Activated T-helper 1 cell treated with anti-CD3 and anti-CD28 coated beads, Interleukin-2, amount 50 U/mL, for 16 hours (primary cell): ENCODE results near the gene PRR33.
"Not testable (repeated sequence)": the region's sequence is repeated elsewhere in the genome, so short reads cannot be mapped to it uniquely, and the experiment has no call there.

Experiments used
- DNase-seq, 2 donors: peaks; one replicate each; pipeline ENCODE4 v3.0.0-alpha.2; 2020; ENCODE audit warnings: low read depth in 1 of 2, low spot score in 1 of 2

Gene PRR33

GRCh38 chr11:1877211-1878136 is 14.2 kb downstream of the PRR33 start:
- no peak for DNase-seq

- DNase-seq = no peak
Observed at GRCh38 chr11:1876361-1877063, 15.2 kb downstream of the PRR33 start.

GRCh38 chr11:1875851-1876301 is 15.8 kb downstream of the PRR33 start:
- not testable (repeated sequence) for DNase-seq

- no peak for DNase-seq
Observed at GRCh38 chr11:1875093-1875850, 16.4 kb downstream of the PRR33 start.

GRCh38 chr11:1874441-1875092 is 17.1 kb downstream of the PRR33 start:
- DNase-seq = not testable (repeated sequence)

GRCh38 chr11:1873813-1874150 is 17.9 kb downstream of the PRR33 start:
- DNase-seq = not testable (repeated sequence)

- no peak for DNase-seq
Observed at GRCh38 chr11:1873048-1873812, 18.5 kb downstream of the PRR33 start.

GRCh38 chr11:1872267-1872985 is 19.3 kb downstream of the PRR33 start:
- DNase-seq = no peak

- DNase-seq = no peak
Observed at GRCh38 chr11:1871531-1871930, 20.2 kb downstream of the PRR33 start.

- peak; percentile 29 to 37 for DNase-seq
Observed at GRCh38 chr11:1870721-1871466, 20.8 kb downstream of the PRR33 start.

GRCh38 chr11:1870326-1870696 is 21.4 kb downstream of the PRR33 start:
- DNase-seq = no peak

- no peak for DNase-seq
Observed at GRCh38 chr11:1869427-1870325, 22.0 kb downstream of the PRR33 start.

GRCh38 chr11:1868636-1869291 is 22.9 kb downstream of the PRR33 start:
- no peak for DNase-seq

GRCh38 chr11:1868056-1868635 is 23.5 kb downstream of the PRR33 start:
- no peak for DNase-seq

- DNase-seq = no peak
Observed at GRCh38 chr11:1867381-1867780, 24.3 kb downstream of the PRR33 start.

- no peak for DNase-seq
Observed at GRCh38 chr11:1866776-1867175, 24.9 kb downstream of the PRR33 start.

GRCh38 chr11:1866226-1866625 is 25.5 kb downstream of the PRR33 start:
- DNase-seq = no peak
